Activated CD4-positive, alpha-beta T cell treated with anti-CD3 and anti-CD28 coated beads, Interleukin-2, amount 50 U/mL, for 24 hours (primary cell): ENCODE results near the gene FKBP5.
"Not testable (repeated sequence)": the region's sequence is repeated elsewhere in the genome, so short reads cannot be mapped to it uniquely, and the experiment has no call there.

Experiments
- DNase-seq, 2 donors: peaks; one replicate each; pipeline ENCODE4 v3.0.0-alpha.2; 2020; ENCODE audit warnings: low read depth in 1 of 2, low spot score in 1 of 2

FKBP5 gene

GRCh38 chr6:35688605-35689322 is at the start of gene FKBP5:
FKBP5 (minus strand) TSS chr6:35688915; CDS start chr6:35642824, 46,091 bp downstream.
- DNase-seq = peak; percentile 64 to 86

DNA sequence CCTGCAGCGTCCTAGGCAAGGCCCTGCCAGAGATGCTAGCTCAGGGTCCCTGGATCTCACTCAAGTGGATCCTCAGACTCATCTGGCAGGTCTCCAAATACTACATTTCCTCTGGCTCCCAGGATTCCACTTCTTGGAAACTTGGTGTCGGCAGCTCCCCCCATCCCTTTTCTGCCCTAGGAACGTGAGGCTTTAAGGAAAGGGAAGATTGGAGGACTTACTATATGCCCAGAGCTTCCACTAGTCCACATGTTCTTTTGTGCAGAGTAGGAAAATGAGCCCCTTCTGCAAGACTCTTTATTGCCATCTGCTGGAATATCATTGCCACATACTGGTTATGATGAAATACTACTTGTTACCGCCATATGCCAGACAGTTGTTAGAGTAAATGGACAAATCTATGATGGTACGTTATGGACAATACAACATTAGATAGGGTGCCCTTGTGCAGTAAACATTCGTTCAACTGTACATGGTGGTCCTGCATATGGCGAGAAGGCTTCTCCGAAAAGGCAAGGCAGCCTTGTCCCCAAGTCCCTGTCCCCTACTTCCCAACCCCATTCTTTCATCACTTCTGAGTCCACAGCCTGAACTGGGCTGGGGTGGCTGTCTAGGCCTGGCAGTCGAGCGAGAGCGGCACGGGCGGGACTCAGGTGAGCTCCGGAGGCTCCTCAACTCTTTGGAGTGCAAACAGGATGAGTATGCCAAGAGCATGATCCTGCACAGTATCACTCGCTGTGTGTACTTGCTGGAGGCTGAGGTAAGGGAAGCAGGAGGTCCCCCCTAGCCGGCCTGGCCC is 48.9 kb upstream of the FKBP5 start:
- no peak for DNase-seq

DNA sequence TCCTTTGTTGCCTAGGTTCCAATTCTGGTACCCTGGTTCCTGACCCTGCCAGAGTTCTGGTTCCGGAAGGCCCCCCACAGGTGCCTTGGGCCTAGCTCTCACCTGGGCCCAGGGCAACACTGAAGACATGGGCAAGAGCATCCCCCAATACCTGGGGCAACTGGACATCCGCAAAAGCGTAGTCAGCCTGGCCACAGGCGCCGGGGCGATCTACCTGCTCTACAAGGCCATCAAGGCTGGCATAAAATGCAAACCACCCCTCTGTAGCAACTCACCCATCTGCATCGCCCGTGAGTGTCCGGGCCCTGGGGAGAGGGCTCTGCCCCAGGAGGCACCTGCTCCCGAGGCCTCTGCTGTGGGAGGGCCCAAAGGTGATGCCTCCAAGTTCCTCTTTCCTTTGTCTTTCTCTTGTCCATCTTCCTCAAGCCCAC is 48.3 kb upstream of the FKBP5 start, which contains the start of gene ARMC12:
Gene ARMC12, plus strand, starts transcription at position 51 of the 431 bp plus-strand sequence. Its CDS starts 77 bp downstream, at position 128.
- DNase-seq = no peak

GRCh38 chr6:35736253-35736894 is 47.7 kb upstream of the FKBP5 start:
- DNase-seq = peak; percentile 73 to 80

DNA sequence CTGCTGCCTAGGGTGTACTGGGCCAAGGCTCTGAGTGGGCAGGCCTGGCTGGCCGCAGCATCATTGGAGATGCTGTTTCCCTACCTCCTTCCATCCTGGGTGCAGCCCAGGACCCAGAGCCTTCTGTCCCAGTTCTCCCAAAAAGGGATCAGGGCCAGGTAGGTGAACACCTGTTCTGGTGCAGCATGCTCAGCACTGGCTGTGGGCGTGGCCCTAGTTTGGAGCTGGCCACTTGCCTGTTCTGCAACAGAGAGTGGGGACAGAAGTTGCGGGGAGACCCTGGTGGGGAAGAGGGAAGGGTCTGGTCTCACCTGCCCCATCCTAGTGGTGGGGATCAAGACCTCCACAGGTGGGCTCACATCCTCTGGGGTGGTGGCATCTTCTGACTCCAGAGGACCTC is 46.7 kb upstream of the FKBP5 start:
- no peak for DNase-seq

GRCh38 chr6:35734319-35734718 is 45.6 kb upstream of the FKBP5 start:
- DNase-seq = not testable (repeated sequence)

DNA sequence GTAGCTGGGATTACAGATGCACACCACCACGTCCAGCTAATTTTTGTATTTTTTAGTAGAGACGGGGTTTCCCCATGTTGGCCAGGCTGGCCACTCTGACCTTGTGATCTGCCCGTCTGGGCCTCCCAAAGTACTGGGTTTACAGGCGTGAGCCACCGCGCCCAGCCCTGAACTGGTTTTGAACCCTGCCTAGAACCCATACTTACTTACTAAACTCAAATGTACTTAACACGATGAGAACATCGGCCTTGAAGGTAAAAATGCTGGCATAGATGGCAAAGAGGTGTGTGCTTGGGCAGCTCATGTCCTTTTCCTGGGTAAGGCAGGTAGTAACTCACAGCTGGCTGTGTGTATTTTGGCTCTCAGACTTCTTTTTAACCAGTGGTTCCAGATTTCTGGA is 44.9 kb upstream of the FKBP5 start:
- DNase-seq = no peak

DNA sequence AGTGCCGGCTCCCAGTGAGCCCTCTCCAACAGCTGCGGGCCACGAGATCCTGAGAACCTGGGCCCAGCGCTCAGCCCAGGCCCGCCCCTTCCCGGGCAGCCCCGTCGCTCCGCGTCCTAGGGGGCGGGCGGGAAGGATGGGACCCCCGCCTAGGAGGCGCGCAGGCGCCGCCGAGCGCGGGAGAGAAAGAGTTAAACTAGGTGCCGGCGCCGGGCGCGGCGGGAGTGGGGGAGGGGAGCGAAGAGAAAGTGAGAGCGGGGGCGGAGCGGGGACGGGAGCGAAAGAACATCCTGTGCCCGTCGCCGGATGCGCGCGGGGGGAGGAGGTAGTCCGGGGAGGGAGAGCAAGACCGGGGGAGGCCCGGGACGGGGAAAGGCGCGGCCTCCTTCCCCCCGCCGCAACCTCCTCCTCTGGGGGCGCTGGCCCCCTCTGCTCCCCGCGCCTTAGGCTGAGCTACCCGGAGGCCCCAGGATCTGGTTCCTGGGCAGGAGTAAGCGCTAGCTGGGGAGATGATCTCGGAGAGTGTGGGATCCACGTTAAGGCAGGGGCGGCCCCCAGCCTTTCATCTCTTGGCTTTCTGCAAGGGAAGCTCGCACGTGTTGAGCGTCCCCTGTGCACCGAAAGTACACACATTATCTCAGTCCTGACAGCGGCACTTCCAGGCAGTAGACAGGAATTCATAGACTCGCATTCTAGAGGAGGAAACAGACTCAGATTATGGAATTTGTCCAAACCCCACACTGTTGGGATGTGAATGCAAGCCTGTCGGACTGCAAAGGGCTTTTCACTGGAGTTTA is 43.2 kb upstream of the FKBP5 start:
- DNase-seq = peak; percentile 88 to 91

- peak; percentile 89 for DNase-seq
Observed at GRCh38 chr6:35731414-35731735, 42.7 kb upstream of the FKBP5 start.

DNA sequence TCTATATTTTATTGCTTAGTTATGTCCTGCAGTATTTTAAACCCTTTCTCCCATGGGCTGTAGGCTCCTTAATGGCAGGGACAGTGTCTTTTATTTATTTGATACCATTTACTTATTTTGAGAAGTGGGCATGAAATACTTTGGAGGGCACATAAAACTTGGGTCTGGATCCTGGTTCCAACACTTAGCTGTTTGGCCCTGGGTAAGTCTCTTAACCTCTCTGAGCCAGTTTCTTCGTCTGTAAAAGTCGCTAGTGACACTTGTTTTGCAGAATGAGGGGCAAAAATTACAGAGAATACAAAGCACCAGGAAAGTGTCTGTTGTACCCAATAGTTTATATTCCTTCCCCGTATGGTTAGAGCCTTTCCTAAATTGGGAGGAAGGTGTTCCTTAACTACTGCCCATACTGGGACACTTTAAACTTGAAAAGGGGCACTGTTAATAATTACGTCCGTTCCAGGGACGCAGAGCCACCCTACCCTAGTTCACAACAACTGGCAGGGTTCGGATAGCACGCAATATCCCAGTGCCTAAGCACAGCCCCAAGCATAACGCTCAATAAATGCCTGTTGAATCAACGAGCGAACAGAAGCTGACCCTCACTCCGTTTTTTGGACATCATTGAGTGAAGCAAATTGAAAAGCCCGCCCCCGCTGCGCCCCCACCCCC is 42.2 kb upstream of the FKBP5 start:
- DNase-seq = no peak

- no peak for DNase-seq
Observed at GRCh38 chr6:35729722-35730121, 41.0 kb upstream of the FKBP5 start.

DNA sequence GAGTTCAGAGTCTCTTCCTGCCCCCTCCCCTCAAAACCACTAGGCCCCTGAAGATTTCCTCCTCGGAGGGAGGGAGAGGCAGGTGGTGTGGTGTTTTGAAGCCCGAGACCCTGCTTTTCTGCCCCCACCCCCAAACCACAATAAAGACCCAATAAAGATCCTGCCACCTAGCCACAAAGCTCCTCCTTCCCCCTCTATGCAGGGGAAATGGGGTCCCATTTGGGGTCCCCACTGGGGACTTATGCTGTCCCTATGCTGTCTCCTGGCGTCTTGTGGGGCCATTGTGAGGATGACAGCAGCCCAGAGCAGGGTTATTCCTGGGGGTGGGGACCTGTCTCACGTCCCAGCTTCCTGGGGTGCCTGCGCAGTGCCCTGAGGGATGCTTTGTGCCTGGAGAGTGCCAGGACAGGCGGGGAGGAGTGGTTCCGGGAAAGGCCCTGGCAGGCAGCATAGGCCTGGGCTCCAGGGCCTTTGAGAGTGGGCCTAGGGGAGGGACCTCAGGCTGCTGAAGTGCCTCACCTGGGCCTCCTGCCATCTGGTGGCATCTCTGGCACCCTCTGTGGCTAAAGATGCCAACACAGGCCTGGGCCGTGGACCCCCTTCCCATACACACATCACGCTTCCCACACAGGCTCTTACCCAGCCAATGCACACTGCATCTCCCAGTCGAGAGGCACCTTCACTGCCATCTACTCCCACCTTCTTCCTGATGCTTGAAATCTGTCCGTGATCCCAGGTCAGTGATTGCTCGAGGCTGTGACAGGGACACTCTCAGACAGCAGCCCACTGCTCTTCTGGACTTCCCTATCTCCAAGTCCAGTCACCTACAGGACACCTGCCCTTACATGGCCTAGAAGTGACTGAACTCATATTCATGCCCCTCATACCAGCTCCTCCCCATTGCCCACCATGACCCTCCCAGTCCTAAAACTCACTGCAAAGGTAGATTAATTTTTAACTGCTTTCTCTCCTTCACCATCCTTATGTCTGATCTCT is 40.3 kb upstream of the FKBP5 start:
- no peak for DNase-seq

DNA sequence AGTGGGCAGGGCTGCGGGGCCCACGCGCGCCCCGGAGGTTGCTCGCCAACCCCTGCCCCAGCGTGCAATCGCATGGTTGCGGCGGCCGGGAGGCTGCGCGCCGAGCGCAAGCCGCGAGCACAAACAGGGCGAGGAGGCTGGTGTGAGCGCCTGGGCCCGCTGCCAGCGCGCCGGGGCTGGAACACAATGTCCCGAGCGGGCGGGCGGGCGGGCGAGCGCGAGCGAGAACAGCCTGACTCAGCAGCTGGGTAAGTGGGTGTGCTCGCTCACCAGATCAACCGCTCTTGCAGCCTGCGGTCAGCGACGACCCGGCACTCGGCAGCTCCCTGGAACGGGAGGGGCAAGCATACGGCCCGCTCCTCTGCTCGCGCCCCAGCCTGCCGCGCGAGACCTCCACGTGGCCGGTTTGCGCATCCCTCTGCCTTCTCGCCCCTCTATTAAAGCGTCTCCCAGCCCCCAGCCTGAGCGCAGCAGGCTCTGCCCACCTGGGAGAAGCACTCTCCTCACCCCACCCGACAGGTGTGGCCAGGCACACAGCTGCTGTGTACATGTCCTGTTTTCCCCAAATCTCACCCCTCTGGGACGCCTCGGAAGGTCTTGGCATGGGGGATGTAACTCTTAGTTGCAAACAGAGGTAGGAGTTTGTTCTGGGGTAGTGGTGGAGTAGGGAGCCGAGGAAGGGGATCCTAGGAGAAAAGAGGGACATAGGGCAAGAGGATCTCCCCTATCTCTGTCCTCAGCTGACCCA is 39.4 kb upstream of the FKBP5 start:
- DNase-seq = peak in 1 of 2 donors; percentile 73

GRCh38 chr6:35727231-35727934 is 38.7 kb upstream of the FKBP5 start:
- DNase-seq = no peak

GRCh38 chr6:35725721-35726438 is 37.2 kb upstream of the FKBP5 start:
- DNase-seq = no peak

- DNase-seq = no peak
Observed at GRCh38 chr6:35725081-35725708, 36.5 kb upstream of the FKBP5 start.

- no peak for DNase-seq
Observed at GRCh38 chr6:35724471-35724870, 35.8 kb upstream of the FKBP5 start.
